T-helper 2 cell treated with Interferon-gamma antibody and Interleukin-4, amounts not matched to agents 100 ng/mL and 5 ng/mL, for 36 hours (primary cell): ENCODE results near the gene CFAP299. TPM values are rescaled to one million over a fixed set of nuclear protein-coding genes. Genes with fewer than 3 reads are reported as not detected.
"Not testable (repeated sequence)": the region's sequence is repeated elsewhere in the genome, so short reads cannot be mapped to it uniquely, and the experiment has no call there.

ENCODE experiments used
- intact Hi-C: fragments of 100-400 bp; cut with micrococcal nuclease; formaldehyde crosslinking; loops from one replicate; pipeline ENCODE4 v1.15.1; 2023
- total RNA-seq: library from RNA; stranded (reverse); gene quantifications from 2 replicates; pipeline ENCODE4 v1.2.3, GENCODE V29; 2022

Gene CFAP299
- total RNA-seq, 1 donor from 2014 or later: not detected

DNA sequence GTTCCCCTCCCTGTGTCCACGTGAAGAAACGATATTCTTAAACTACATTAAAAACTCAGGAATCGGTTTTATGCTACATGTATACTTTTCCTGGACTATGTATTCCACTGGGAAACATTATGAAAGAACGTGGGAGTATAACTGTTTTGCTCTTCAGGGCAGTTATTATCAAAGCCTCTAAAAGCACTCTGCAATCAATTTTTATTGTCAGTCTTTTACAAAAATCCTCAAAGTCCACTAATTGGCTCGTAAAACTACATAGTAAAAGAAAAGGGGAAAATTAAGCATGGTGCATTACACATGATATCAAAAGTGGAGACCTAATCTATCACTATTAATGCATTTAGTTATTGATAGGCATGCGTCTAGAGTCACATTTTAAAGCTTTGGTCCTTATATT is 11.4 kb upstream of the CFAP299 start:
- intact Hi-C loops: no loop called here

DNA sequence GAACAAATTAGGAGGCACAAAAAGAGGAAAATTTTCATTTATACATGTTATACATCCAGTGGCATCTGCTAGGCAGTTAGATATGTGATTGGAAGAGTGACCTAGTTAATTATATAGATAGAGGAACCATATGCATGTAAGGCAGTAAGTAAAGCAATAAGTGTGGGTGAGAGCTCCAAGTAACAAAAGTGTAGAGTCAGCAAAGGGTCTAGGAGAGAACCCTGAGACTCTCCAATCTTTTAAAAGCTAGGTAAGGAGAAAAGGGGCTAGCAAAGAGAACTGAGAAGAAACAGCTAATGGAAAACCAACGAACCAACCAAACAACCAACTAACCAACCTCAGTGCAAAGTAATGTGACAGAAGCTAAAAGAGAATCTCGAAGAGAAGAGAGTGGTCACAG is 3.8 kb upstream of the CFAP299 start:
- intact Hi-C loops: no loop called here

GRCh38 chr4:80333121-80333520 is 2.4 kb upstream of the CFAP299 start:
- intact Hi-C loops: no loop called here

DNA sequence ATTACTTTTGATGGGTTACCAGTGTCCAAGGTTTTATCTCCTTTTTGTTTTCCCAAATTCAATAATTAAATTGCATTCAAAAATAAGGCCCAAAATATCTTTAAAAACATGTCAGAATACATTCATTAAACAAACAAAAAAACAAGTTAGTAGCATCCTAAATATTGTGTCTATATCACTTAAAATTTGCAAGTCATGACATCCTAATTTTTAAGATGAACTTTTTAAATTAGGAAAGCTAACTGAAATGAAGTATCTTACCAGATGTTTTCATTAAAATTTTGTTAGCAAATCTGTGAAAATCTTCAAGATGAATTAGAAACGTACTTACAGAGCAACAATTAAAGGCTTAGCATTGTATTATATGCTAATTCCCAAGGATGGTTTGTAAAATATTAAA is 962 bp upstream of the CFAP299 start:
- intact Hi-C loops: no loop called here

- intact Hi-C loops: no loop called here
Measured at GRCh38 chr4:80335226-80335553, 340 bp upstream of the CFAP299 start.

GRCh38 chr4:80336582-80336981 is 1.1 kb downstream of the CFAP299 start:
- intact Hi-C loops: no loop called here

GRCh38 chr4:80340036-80340435 is 4.5 kb downstream of the CFAP299 start:
- intact Hi-C loops: no loop called here

- intact Hi-C loops: not testable (repeated sequence)
Measured at GRCh38 chr4:80342684-80343083, 7.2 kb downstream of the CFAP299 start.

GRCh38 chr4:80343887-80344286 is 8.4 kb downstream of the CFAP299 start:
- intact Hi-C loops: no loop called here

GRCh38 chr4:80360084-80360483 is 24.6 kb downstream of the CFAP299 start:
- intact Hi-C loops: loop anchor here (10.0 kb wide), 3 partner anchors 185 to 405 kb away; no protein-coding TSS in a partner anchor

DNA sequence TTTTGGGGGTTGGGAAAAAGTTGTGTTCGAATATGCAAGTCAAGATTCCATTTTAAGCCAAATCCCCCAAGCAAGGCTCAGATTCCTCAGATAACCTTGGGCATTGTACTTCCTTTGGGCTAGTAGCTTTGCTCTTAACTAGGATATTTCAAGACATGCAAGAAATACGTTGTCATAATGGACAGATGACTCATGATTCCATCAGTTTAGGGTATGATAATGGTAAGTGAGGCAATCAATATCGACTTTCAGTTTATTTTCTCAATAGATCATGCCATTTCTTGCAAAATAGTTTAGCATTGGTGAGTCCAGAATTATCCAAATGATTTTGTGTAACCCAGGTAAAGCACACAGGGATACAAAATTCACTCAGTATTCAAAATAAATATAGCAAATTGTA is 25.4 kb downstream of the CFAP299 start:
- intact Hi-C loops: loop anchor here (1.0 to 10.0 kb wide), 4 partner anchors 184 to 629 kb away; no protein-coding TSS in a partner anchor

- intact Hi-C loops: loop anchor here (1.0 to 10.0 kb wide), 4 partner anchors 183 to 629 kb away; no protein-coding TSS in a partner anchor
Measured at GRCh38 chr4:80361329-80361900, 25.9 kb downstream of the CFAP299 start.

DNA sequence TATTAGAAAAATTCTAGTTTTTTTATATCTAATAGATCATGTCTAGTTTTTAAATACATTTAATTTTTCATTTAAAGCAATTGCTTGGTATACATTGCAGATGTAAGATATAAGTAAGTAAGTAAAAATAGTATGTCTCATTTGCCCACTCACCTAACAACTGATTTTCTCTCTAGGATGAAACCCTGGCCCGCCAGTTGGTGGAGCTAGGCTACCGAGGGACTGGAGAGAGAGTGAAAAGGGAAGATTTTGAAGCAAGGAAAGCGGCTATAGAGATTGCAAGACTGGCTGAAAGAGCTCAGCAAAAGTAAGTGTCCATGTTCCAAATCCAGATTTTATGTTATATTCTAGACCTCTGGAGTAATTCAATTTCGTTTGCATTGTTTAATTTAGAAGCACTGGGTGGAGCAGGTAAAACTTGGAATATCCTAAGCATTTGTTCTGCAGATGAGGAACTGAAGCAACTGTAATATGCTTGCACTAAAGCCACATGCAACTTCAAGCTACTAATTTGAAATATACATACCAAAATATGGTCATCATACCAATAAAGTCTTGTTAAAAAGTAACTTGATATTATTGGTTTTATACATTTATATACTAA is 27.1 kb downstream of the CFAP299 start:
- intact Hi-C loops: loop anchor here (1.0 to 10.0 kb wide), 5 partner anchors 182 to 988 kb away; no protein-coding TSS in a partner anchor

DNA sequence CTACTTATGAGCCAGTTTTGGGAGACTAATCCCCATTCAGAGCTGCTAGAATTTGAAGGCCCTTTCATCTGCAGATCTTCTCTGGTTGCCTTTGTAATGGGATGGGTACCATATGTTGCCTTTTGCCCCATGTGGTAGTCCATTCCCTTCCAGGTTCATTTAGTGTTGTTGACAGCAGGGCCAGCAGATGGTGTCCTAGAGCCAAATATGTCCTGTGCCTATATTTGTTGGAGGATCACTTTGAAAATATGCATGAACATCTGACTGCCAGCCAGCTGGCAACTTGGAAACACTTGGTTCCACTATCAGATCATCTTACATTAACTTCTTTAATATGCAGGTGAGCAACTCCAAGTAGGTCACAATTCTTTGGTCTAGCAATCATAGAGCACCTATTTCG is 30.4 kb downstream of the CFAP299 start:
- intact Hi-C loops: loop anchor here (1.0 to 10.0 kb wide), 5 partner anchors 127 to 624 kb away; no protein-coding TSS in a partner anchor

GRCh38 chr4:80367737-80368136 is 32.2 kb downstream of the CFAP299 start:
- intact Hi-C loops: loop anchor here (2.0 to 10.0 kb wide), 4 partner anchors 125 to 397 kb away; no protein-coding TSS in a partner anchor

- intact Hi-C loops: no loop called here
Measured at GRCh38 chr4:80370635-80371034, 35.1 kb downstream of the CFAP299 start.

GRCh38 chr4:80371046-80371445 is 35.5 kb downstream of the CFAP299 start:
- intact Hi-C loops: no loop called here

DNA sequence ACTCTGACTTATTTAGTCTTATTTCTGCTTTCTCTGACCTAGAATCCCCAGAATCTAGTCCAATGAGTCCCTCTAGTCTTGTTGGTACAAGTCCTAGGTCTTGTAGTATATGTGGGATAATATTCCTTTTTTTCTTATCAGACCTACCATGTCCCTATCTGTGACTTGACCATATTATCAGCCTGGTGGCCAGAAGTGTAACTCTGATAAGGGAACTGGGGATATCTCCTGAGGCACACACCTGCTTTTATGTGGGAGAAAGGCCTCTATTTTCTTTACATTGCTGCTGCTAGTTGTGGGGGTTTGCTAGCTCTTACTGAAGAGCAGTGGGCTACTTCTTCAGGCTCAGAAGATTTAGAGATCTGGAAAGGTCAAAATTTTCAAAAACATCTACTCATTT is 38.6 kb downstream of the CFAP299 start:
- intact Hi-C loops: no loop called here

DNA sequence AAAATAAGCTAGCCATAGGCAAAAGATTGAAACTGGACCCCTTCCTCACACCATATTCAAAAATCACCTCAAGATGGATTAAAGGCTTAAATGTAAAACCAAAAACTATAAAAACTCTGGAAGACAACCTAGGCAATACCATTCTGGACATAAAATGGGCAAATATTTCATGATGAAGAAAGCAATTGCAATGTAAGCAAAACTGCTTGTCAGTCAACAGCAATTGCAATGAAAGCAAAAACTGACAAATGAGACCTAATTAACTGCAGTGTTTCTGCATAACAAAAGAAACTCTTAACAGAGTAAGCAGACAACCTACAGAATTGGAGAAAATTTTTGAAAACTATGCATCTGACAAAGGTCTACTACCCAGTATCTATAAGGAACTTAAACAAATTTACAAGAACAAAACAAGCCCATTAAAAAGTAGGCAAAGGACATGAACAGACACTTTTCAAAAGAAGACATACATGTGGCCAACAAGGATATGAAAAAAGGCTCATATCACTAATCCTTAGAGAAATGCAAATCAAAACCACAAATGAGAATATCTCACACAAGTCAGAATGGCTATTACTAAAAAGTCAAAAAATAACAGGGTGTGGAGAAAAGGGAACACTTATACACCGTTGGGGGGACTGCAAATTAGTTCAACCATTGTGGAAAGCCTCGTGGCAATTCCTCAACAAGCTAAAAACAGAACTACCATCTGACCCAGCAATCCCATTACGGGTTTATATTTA is 46.7 kb downstream of the CFAP299 start:
- intact Hi-C loops: no loop called here

GRCh38 chr4:80385397-80386280 is 50.1 kb downstream of the CFAP299 start:
- intact Hi-C loops: no loop called here

- intact Hi-C loops: no loop called here
Measured at GRCh38 chr4:80386281-80386886, 50.9 kb downstream of the CFAP299 start.
